Testis (tissue), 2 donors: ENCODE results near the gene OSTF1.

ENCODE experiments used
- POLR2A ChIP-seq: fragments of 450-650 bp; IDR thresholded peaks from one replicate; pipeline ENCODE4 v1.6.1; 2017; ENCODE audit warnings: antibody characterized with exemption, mild to moderate bottlenecking, moderate library complexity
- TF ChIP-seq, protein P1 (sequence below), 3 experiments: fragments of 450-650 bp in 2 of 3; fragments of 200-600 bp in 1 of 3; sonication (generic) in 1 of 3; IDR thresholded peaks; one replicate each; pipeline ENCODE4 v1.5.1; 2016 to 2019; ENCODE audit warnings: antibody characterized with exemption in 3 of 3, mild to moderate bottlenecking in 2 of 3, moderate library complexity in 1 of 3

- TF ChIP-seq, protein P1, sequence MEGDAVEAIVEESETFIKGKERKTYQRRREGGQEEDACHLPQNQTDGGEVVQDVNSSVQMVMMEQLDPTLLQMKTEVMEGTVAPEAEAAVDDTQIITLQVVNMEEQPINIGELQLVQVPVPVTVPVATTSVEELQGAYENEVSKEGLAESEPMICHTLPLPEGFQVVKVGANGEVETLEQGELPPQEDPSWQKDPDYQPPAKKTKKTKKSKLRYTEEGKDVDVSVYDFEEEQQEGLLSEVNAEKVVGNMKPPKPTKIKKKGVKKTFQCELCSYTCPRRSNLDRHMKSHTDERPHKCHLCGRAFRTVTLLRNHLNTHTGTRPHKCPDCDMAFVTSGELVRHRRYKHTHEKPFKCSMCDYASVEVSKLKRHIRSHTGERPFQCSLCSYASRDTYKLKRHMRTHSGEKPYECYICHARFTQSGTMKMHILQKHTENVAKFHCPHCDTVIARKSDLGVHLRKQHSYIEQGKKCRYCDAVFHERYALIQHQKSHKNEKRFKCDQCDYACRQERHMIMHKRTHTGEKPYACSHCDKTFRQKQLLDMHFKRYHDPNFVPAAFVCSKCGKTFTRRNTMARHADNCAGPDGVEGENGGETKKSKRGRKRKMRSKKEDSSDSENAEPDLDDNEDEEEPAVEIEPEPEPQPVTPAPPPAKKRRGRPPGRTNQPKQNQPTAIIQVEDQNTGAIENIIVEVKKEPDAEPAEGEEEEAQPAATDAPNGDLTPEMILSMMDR (IDR thresholded peaks at IDR 0.05): no peak
- TF ChIP-seq POLR2A: no peak
Observed at GRCh38 chr9:75106857-75107256, 18.5 kb downstream of the OSTF1 start.
